Activated naive CD8-positive, alpha-beta T cell treated with anti-CD3 and anti-CD28 coated beads for 36 hours (primary cell): ENCODE results near the gene ITGAL. TPM values are rescaled to one million over a fixed set of nuclear protein-coding genes. Genes with fewer than 3 reads are reported as not detected.

Source experiments
- DNase-seq: peaks from one replicate; pipeline ENCODE4 v3.0.0; 2021
- H3K27ac Mint-ChIP-seq: one replicate; pipeline ENCODE4 v1.8.0; 2022; ENCODE audit warnings: mild to moderate bottlenecking, moderate library complexity, mixed read lengths
- H3K27me3 Mint-ChIP-seq: one replicate; pipeline ENCODE4 v1.8.0; 2022; ENCODE audit warnings: mild to moderate bottlenecking, mixed read lengths
- H3K36me3 Mint-ChIP-seq: one replicate; pipeline ENCODE4 v1.8.0; 2021; ENCODE audit warnings: mild to moderate bottlenecking, mixed read lengths
- H3K4me1 Mint-ChIP-seq: one replicate; pipeline ENCODE4 v1.8.0; 2021; ENCODE audit warnings: mixed read lengths
- H3K4me3 Mint-ChIP-seq: one replicate; pipeline ENCODE4 v1.8.0; 2022; ENCODE audit warnings: mild to moderate bottlenecking, moderate library complexity, mixed read lengths
- H3K9me3 Mint-ChIP-seq: one replicate; pipeline ENCODE4 v1.8.0; 2022; ENCODE audit warnings: mixed read lengths
- total RNA-seq, 2 experiments: library from RNA; stranded (reverse); gene quantifications; one replicate each; pipeline ENCODE4 v1.2.3, GENCODE V29; 2021

The ITGAL gene
- total RNA-seq, 2 experiments from 2014 or later: 233 to 235 TPM

GRCh38 chr16:30555315-30556124, 83.0 kb downstream of the ITGAL start:
- peak overlapping the region; percentile 65 for H3K27ac Mint-ChIP-seq
- H3K4me3 Mint-ChIP-seq: peak overlapping the region; percentile 60
- H3K36me3 Mint-ChIP-seq: peaks cover 35% of the 10 kb centered on the region
- no peaks in the 10 kb centered on the region for H3K9me3 Mint-ChIP-seq
- peaks cover 4% of the 10 kb centered on the region for H3K27me3 Mint-ChIP-seq
- no peak for DNase-seq
- peaks cover 51% of the 10 kb centered on the region for H3K4me1 Mint-ChIP-seq

- no peak for DNase-seq
- Mint-ChIP-seq H3K4me1 (peaks cover 50% of the 10 kb centered on the region), H3K36me3 (peaks cover 35% of the 10 kb centered on the region), H3K27ac (peak overlapping the region; percentile 65), H3K4me3 (peak overlapping the region; percentile 60), H3K27me3 (peaks cover 4% of the 10 kb centered on the region), H3K9me3 (no peaks in the 10 kb centered on the region)
Observed at GRCh38 chr16:30556125-30556473, 83.6 kb downstream of the ITGAL start.

- Mint-ChIP-seq H3K4me3 (peak overlapping the region; percentile 88), H3K4me1 (peaks cover 40% of the 10 kb centered on the region), H3K36me3 (peaks cover 32% of the 10 kb centered on the region), H3K27ac (peak overlapping the region; percentile 94), H3K9me3 (no peaks in the 10 kb centered on the region), H3K27me3 (peaks cover 4% of the 10 kb centered on the region)
- no peak for DNase-seq
Observed at GRCh38 chr16:30557707-30557956, 85.1 kb downstream of the ITGAL start.

- Mint-ChIP-seq H3K36me3 (peaks cover 26% of the 10 kb centered on the region), H3K4me3 (peak within 1 kb of the TSS; percentile 88), H3K9me3 (no peaks in the 10 kb centered on the region), H3K27ac (peak within 1 kb of the TSS; percentile 94), H3K4me1 (peaks cover 35% of the 10 kb centered on the region), H3K27me3 (peaks cover 4% of the 10 kb centered on the region)
- peak; percentile 97 for DNase-seq
Observed at GRCh38 chr16:30557957-30558788, 85.6 kb downstream of the ITGAL start, which contains the start of gene ZNF764. ZNF764 (minus strand) TSS chr16:30558374; CDS start chr16:30558182, 192 bp downstream.

GRCh38 chr16:30558789-30559377, 86.3 kb downstream of the ITGAL start:
- H3K4me3 Mint-ChIP-seq: peak overlapping the region; percentile 88
- no peaks in the 10 kb centered on the region for H3K9me3 Mint-ChIP-seq
- DNase-seq: no peak
- peak overlapping the region; percentile 94 for H3K27ac Mint-ChIP-seq
- peaks cover 19% of the 10 kb centered on the region for H3K36me3 Mint-ChIP-seq
- peaks cover 28% of the 10 kb centered on the region for H3K4me1 Mint-ChIP-seq
- H3K27me3 Mint-ChIP-seq: peaks cover 4% of the 10 kb centered on the region

- Mint-ChIP-seq H3K36me3 (peaks cover 13% of the 10 kb centered on the region), H3K4me3 (no peak overlapping the region), H3K27ac (peak overlapping the region; percentile 65), H3K27me3 (peaks cover 4% of the 10 kb centered on the region), H3K4me1 (peaks cover 23% of the 10 kb centered on the region), H3K9me3 (no peaks in the 10 kb centered on the region)
- no peak for DNase-seq
Observed at GRCh38 chr16:30559690-30560089, 87.1 kb downstream of the ITGAL start.

GRCh38 chr16:30561089-30561816, 88.7 kb downstream of the ITGAL start:
- Mint-ChIP-seq H3K27ac (peak overlapping the region; percentile 76), H3K36me3 (peaks cover 9% of the 10 kb centered on the region), H3K4me3 (peak overlapping the region; percentile 75), H3K27me3 (peaks cover 4% of the 10 kb centered on the region), H3K4me1 (peaks cover 22% of the 10 kb centered on the region), H3K9me3 (no peaks in the 10 kb centered on the region)
- DNase-seq: peak; percentile 29

GRCh38 chr16:30562021-30562420, 89.5 kb downstream of the ITGAL start:
- H3K4me1 Mint-ChIP-seq: peaks cover 19% of the 10 kb centered on the region
- peak overlapping the region; percentile 76 for H3K27ac Mint-ChIP-seq
- peak overlapping the region; percentile 75 for H3K4me3 Mint-ChIP-seq
- peaks cover 4% of the 10 kb centered on the region for H3K36me3 Mint-ChIP-seq
- DNase-seq: no peak
- no peaks in the 10 kb centered on the region for H3K9me3 Mint-ChIP-seq
- peaks cover 4% of the 10 kb centered on the region for H3K27me3 Mint-ChIP-seq

DNA sequence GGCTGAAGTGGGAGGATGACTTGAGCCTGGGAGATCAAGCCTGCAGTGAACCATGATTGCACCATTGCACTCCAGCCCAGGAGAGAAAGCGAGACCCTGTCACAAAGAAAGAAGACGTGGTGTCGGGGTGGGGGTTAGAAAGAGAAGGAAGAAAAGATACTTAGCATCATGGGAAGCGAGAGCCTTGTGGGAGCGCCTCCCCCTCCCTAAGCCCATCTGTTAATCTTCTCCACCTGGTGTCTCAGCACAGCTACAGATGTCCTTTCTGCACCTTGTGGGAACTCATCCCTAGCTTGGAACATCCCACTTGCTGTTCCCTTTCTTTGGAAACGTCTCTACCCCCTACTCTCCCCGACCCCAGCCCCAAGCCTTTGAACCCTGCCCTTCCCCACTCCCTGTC, 93.0 kb downstream of the ITGAL start:
- no peak overlapping the region for H3K27ac Mint-ChIP-seq
- no peak for DNase-seq
- H3K36me3 Mint-ChIP-seq: peaks cover 3% of the 10 kb centered on the region
- peaks cover 31% of the 10 kb centered on the region for H3K4me1 Mint-ChIP-seq
- H3K9me3 Mint-ChIP-seq: no peaks in the 10 kb centered on the region
- no peak overlapping the region for H3K4me3 Mint-ChIP-seq
- no peaks in the 10 kb centered on the region for H3K27me3 Mint-ChIP-seq

DNA sequence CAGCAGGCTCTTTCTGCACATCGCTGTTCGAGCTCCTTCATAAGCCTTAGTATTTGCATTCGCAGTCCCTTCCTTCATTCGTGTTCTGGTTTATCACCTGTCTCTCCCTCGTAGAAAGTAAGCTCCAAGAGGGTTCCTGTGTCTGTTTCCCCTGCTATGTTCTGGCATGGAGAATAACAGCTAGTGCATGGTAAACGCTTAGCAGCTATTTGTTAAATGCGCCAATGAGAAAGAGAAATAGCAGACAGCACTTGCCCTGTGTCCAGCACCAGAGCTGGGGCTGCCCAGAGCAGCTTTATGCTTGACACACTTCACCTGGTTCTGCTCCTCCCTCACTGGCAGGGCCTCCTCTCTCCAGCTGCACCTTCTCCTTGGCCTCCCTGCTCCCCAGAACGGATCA, 93.4 kb downstream of the ITGAL start:
- Mint-ChIP-seq H3K27me3 (no peaks in the 10 kb centered on the region), H3K36me3 (peaks cover 3% of the 10 kb centered on the region), H3K27ac (no peak overlapping the region), H3K9me3 (no peaks in the 10 kb centered on the region), H3K4me1 (peaks cover 29% of the 10 kb centered on the region), H3K4me3 (no peak overlapping the region)
- no peak for DNase-seq

GRCh38 chr16:30566531-30566930, 94.0 kb downstream of the ITGAL start:
- Mint-ChIP-seq H3K27me3 (no peaks in the 10 kb centered on the region), H3K9me3 (no peaks in the 10 kb centered on the region), H3K27ac (no peak overlapping the region), H3K36me3 (peaks cover 4% of the 10 kb centered on the region), H3K4me1 (peaks cover 24% of the 10 kb centered on the region), H3K4me3 (no peak overlapping the region)
- no peak for DNase-seq

DNA sequence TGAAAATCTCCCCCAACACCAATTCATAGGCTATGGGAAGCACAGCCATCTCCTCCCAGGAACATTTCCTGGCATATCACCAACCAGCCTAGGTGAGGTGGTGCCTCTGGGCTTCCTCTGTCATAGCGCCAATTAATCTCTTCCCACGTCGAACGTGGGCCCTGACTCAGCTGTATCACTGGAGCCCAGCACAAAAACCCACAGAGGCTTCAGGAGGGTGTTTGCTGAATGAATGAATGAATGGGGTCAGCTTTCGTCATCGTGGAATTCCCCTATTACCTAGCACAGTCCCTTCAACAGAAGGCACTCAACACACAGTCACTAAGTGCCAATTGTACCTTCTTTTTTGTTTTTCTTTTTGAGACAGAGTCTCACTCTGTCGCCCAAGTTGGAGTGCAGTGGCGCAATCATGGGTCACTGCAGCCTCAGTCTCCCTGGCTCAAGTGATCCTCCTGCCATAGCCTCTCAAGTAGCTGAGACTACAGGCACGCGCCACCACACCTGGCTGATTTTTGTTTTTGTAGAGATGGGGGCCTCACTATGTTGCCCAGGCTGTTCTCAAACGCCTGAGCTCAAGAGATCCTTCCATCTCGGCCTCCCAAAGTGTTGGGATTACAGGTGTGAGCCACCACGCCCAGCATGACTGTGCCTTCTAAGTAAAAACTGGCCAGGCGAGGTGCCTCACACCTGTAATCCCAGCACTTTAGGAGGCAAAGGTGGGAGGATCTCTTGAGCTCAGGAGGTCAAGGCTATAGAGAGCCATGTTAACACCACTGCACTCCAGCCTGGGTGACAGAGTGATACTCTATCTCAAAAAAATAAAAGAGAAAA, 94.8 kb downstream of the ITGAL start:
- H3K4me3 Mint-ChIP-seq: no peak overlapping the region
- peaks cover 4% of the 10 kb centered on the region for H3K36me3 Mint-ChIP-seq
- peaks cover 27% of the 10 kb centered on the region for H3K4me1 Mint-ChIP-seq
- DNase-seq: peak; percentile 51
- H3K27ac Mint-ChIP-seq: peak overlapping the region; percentile 85
- H3K27me3 Mint-ChIP-seq: no peaks in the 10 kb centered on the region
- H3K9me3 Mint-ChIP-seq: no peaks in the 10 kb centered on the region

GRCh38 chr16:30567991-30568638, 95.6 kb downstream of the ITGAL start:
- DNase-seq: peak; percentile 44
- H3K4me1 Mint-ChIP-seq: peaks cover 29% of the 10 kb centered on the region
- H3K9me3 Mint-ChIP-seq: no peaks in the 10 kb centered on the region
- H3K4me3 Mint-ChIP-seq: peak overlapping the region; percentile 64
- H3K27ac Mint-ChIP-seq: peak overlapping the region; percentile 85
- no peaks in the 10 kb centered on the region for H3K27me3 Mint-ChIP-seq
- H3K36me3 Mint-ChIP-seq: peaks cover 4% of the 10 kb centered on the region

GRCh38 chr16:30569281-30569680, 96.7 kb downstream of the ITGAL start:
- peaks cover 4% of the 10 kb centered on the region for H3K36me3 Mint-ChIP-seq
- peak overlapping the region; percentile 54 for H3K27ac Mint-ChIP-seq
- H3K4me3 Mint-ChIP-seq: no peak overlapping the region
- H3K9me3 Mint-ChIP-seq: no peaks in the 10 kb centered on the region
- no peaks in the 10 kb centered on the region for H3K27me3 Mint-ChIP-seq
- peaks cover 33% of the 10 kb centered on the region for H3K4me1 Mint-ChIP-seq
- no peak for DNase-seq
